Measurements from ENCODE around the gene KLF12. TPM values are rescaled to one million over a fixed set of nuclear protein-coding genes. Genes with fewer than 3 reads are reported as not detected.
A peak's percentile ranks its signal among the peaks of the same experiment; 100 is the strongest.

Gene KLF12
- total RNA-seq, 3 donors from 2014 or later (not counting 1 experiment from before 2014, with no cell fraction given), result 104 to 119 (median 108) TPM

DNA sequence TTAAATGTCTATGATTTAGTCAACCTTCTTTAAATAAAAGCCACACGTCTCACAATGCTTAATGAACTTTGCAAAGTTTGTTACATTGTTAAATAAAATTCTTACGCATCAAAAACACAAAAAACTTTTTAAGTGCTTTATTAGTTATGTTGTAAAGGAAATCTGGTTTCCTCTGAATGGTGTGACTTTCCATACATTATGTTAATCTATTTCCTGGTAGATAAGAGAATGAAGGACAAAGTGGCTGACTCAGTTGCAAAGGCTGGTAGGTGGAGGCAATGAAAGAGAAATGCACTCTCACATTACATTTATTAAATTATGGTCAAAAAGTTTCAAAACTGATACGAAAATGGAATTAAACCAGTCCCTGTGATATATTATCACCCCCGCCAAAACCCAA, 15.9 kb downstream of the KLF12 start:
- H3K4me1 Mint-ChIP-seq, result peaks cover 76 to 78% of the 10 kb centered on the region in 2 donors
- Histone ChIP-seq H3K36me3 (ENCODE audit: control insufficient read depth, insufficient read depth, low read length) (no peaks in the 10 kb centered on the region), H3K27ac (ENCODE audit: low read length) (no peak overlapping the region), H3K4me1 (ENCODE audit: control insufficient read depth, insufficient read depth, low read length) (peaks cover 10% of the 10 kb centered on the region), H3K4me3 (ENCODE audit: low read length) (no peak overlapping the region), H3K27me3 (ENCODE audit: control insufficient read depth, insufficient read depth, low read length) (no peaks in the 10 kb centered on the region), H3K9me3 (ENCODE audit: control insufficient read depth, insufficient read depth, low read length) (peaks cover 11% of the 10 kb centered on the region)
- H3K9me3 Mint-ChIP-seq, result peaks cover 6 to 11% of the 10 kb centered on the region in 2 donors
- DNase-seq (no peak), ATAC-seq (no peak)
- intact Hi-C loops (cut with micrococcal nuclease), result loop anchor here (5.0 kb wide), 1 partner anchor 41 kb away; no protein-coding TSS in a partner anchor
- peak overlapping the region; percentile 1 for H3K4me3 Mint-ChIP-seq
- H3K27me3 Mint-ChIP-seq (ENCODE audit: low read depth in 2 of 2), result no peaks in the 10 kb centered on the region
- WGBS (ENCODE audit: insufficient coverage), result no CpG with 5 or more reads among the region's 4 CpGs
- TF ChIP-seq, protein P1, sequence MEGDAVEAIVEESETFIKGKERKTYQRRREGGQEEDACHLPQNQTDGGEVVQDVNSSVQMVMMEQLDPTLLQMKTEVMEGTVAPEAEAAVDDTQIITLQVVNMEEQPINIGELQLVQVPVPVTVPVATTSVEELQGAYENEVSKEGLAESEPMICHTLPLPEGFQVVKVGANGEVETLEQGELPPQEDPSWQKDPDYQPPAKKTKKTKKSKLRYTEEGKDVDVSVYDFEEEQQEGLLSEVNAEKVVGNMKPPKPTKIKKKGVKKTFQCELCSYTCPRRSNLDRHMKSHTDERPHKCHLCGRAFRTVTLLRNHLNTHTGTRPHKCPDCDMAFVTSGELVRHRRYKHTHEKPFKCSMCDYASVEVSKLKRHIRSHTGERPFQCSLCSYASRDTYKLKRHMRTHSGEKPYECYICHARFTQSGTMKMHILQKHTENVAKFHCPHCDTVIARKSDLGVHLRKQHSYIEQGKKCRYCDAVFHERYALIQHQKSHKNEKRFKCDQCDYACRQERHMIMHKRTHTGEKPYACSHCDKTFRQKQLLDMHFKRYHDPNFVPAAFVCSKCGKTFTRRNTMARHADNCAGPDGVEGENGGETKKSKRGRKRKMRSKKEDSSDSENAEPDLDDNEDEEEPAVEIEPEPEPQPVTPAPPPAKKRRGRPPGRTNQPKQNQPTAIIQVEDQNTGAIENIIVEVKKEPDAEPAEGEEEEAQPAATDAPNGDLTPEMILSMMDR (IDR thresholded peaks at IDR 0.05), result no peak
- H3K36me3 Mint-ChIP-seq, result peaks cover 25% of the 10 kb centered on the region
- peak overlapping the region; percentile 61 to 64 for H3K27ac Mint-ChIP-seq

DNA sequence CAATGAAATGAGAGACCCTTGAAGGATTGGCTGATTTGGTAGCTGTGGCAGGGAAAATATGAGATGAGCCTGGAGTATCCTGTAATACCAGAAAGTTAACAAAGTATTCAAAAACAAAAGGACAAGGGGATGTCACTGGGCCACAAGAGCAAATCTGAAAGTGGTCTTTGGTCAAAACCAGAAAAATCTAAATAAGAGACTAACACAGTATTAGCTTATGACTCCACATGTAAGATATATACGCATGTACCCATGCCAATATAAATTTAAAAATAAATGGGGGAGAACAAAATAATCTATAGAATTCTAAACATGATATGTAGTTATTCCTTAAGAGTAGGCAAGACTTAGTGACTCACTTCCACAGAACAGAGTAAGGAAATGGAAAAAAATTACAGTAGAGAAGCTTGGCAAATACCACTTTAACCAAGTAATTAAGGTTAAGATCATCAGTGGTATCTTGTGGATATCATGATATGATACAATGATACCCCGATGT, 16.9 kb downstream of the KLF12 start:
- 75% methylated on average over 1 of the region's 2 CpGs for WGBS (ENCODE audit: insufficient coverage)
- peaks cover 6 to 11% of the 10 kb centered on the region in 2 donors for H3K9me3 Mint-ChIP-seq
- DNase-seq (no peak), ATAC-seq (no peak)
- Histone ChIP-seq H3K9me3 (ENCODE audit: control insufficient read depth, insufficient read depth, low read length) (peaks cover 11% of the 10 kb centered on the region), H3K27me3 (ENCODE audit: control insufficient read depth, insufficient read depth, low read length) (no peaks in the 10 kb centered on the region), H3K4me1 (ENCODE audit: control insufficient read depth, insufficient read depth, low read length) (peaks cover 10% of the 10 kb centered on the region), H3K4me3 (ENCODE audit: low read length) (no peak overlapping the region), H3K27ac (ENCODE audit: low read length) (no peak overlapping the region), H3K36me3 (ENCODE audit: control insufficient read depth, insufficient read depth, low read length) (no peaks in the 10 kb centered on the region)
- intact Hi-C loops (cut with micrococcal nuclease), result loop anchor here (5.0 kb wide), 1 partner anchor 40 kb away; no protein-coding TSS in a partner anchor
- H3K36me3 Mint-ChIP-seq, result peaks cover 25% of the 10 kb centered on the region
- H3K4me3 Mint-ChIP-seq, result no peak overlapping the region
- H3K4me1 Mint-ChIP-seq, result peaks cover 80 to 82% of the 10 kb centered on the region in 2 donors
- H3K27me3 Mint-ChIP-seq (ENCODE audit: low read depth in 2 of 2), result no peaks in the 10 kb centered on the region
- peak overlapping the region; percentile 61 to 64 for H3K27ac Mint-ChIP-seq
- TF ChIP-seq, protein P1 (IDR thresholded peaks at IDR 0.05), result no peak

DNA sequence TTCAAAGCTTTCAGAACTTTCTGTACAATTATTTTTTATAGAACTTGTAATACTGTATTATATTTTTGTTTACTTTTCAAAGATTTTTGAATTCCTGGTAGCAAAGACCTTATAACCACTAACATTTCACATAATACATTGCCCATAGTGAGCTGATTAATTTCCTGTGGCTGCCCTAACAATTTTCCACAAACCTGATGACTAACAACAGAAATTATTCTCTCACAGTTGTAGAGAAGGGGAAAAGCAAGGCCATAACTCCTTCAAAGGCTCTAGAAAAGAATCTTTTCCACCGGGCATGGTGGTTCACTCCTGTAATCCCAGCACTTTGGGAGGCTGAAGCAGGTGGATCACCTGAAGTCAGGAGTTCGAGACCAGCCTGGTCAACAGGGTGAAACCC, 19.1 kb downstream of the KLF12 start:
- WGBS (ENCODE audit: insufficient coverage), result 25% methylated on average over 2 of the region's 2 CpGs
- Histone ChIP-seq H3K27ac (ENCODE audit: low read length) (peak overlapping the region; percentile 8), H3K4me3 (ENCODE audit: low read length) (no peak overlapping the region), H3K27me3 (ENCODE audit: control insufficient read depth, insufficient read depth, low read length) (no peaks in the 10 kb centered on the region), H3K9me3 (ENCODE audit: control insufficient read depth, insufficient read depth, low read length) (peaks cover 9% of the 10 kb centered on the region), H3K4me1 (ENCODE audit: control insufficient read depth, insufficient read depth, low read length) (peaks cover 11% of the 10 kb centered on the region), H3K36me3 (ENCODE audit: control insufficient read depth, insufficient read depth, low read length) (peaks cover 2% of the 10 kb centered on the region)
- ATAC-seq (peak in 2 of 3 donors; percentile 34 to 42), DNase-seq (no peak)
- TF ChIP-seq, protein P1 (IDR thresholded peaks at IDR 0.05), result no peak
- Mint-ChIP-seq H3K36me3 (peaks cover 25% of the 10 kb centered on the region), H3K4me1 (peaks cover 74 to 79% of the 10 kb centered on the region in 2 donors), H3K9me3 (peaks cover 6 to 11% of the 10 kb centered on the region in 2 donors), H3K27me3 (ENCODE audit: low read depth in 2 of 2) (no peaks in the 10 kb centered on the region), H3K27ac (peak overlapping the region; percentile 67 to 68), H3K4me3 (peak overlapping the region; percentile 29)
- intact Hi-C loops (cut with micrococcal nuclease), result loop anchor here (5.0 kb wide), 1 partner anchor 38 kb away; no protein-coding TSS in a partner anchor

All from natural killer cell (primary cell).